Smooth muscle cell (in vitro differentiated cells): ENCODE data around the gene RGS3. TPM values are rescaled to one million over a fixed set of nuclear protein-coding genes. Genes with fewer than 3 reads are reported as not detected.

Experiments used
- DNase-seq: peaks from one replicate; lab custom pipeline; 2025; ENCODE audit not compliant: unreplicated experiment; lab: John Stamatoyannopoulos, UW
- H2AFZ ChIP-seq: fragments of 200-600 bp; sonication (generic); 2 replicates; pipeline ENCODE4 v1.6.0; 2016; ENCODE audit warnings: antibody characterized with exemption, low read depth, mild to moderate bottlenecking
- H3F3A ChIP-seq: fragments of 200-600 bp; sonication (generic); 2 replicates; pipeline ENCODE4 v1.6.0; 2017; ENCODE audit warnings: antibody characterized with exemption, low read depth
- H3K27ac ChIP-seq: fragments of 200-600 bp; sonication (generic); 2 replicates; pipeline ENCODE4 v1.5.1; 2016; ENCODE audit warnings: low read depth, mild to moderate bottlenecking
- H3K27me3 ChIP-seq: fragments of 200-600 bp; sonication (generic); 2 replicates; pipeline ENCODE4 v1.6.1; 2016; ENCODE audit warnings: low read depth, mild to moderate bottlenecking
- H3K36me3 ChIP-seq: fragments of 200-600 bp; sonication (generic); 2 replicates; pipeline ENCODE4 v1.5.1; 2016; ENCODE audit warnings: low read depth
- H3K4me1 ChIP-seq: fragments of 200-600 bp; sonication (generic); 2 replicates; pipeline ENCODE4 v1.5.1; 2016; ENCODE audit warnings: low read depth
- H3K4me2 ChIP-seq: fragments of 200-600 bp; sonication (generic); 2 replicates; pipeline ENCODE4 v1.6.0; 2016; ENCODE audit warnings: mild to moderate bottlenecking
- H3K4me3 ChIP-seq: fragments of 200-600 bp; sonication (generic); 2 replicates; pipeline ENCODE4 v1.5.1; 2016; ENCODE audit warnings: mild to moderate bottlenecking
- H3K79me2 ChIP-seq: fragments of 200-600 bp; sonication (generic); 2 replicates; pipeline ENCODE4 v1.6.0; 2016; ENCODE audit warnings: low read depth, mild to moderate bottlenecking
- H3K9ac ChIP-seq: fragments of 200-600 bp; sonication (generic); 2 replicates; pipeline ENCODE4 v1.6.0; 2016; ENCODE audit warnings: low read depth
- H3K9me3 ChIP-seq: fragments of 200-600 bp; sonication (generic); replicated peaks from 2 replicates; pipeline ENCODE4 v1.5.1; 2016; ENCODE audit warnings: low read depth
- H4K20me1 ChIP-seq: fragments of 200-600 bp; sonication (generic); 2 replicates; pipeline ENCODE4 v1.6.0; 2016; ENCODE audit warnings: low read depth
- WGBS: methylation state at CpG from one replicate; pipeline ENCODE4 v1.1.7; 2016; ENCODE audit warnings: low lambda C conversion rate; 5-methylcytosine and 5-hydroxymethylcytosine counted together
- polyA plus RNA-seq: library from polyadenylated mRNA; unstranded; fragments of >200 nt; fragmentation: Nextera tagmentation; extraction: Ambion mirVana; gene quantifications from 2 replicates; pipeline ENCODE4 v1.2.1, GENCODE V29; 2016
- total RNA-seq: library from RNA; depleted of rRNA; stranded (reverse); fragments of >200 nt; gene quantifications from 2 replicates; pipeline ENCODE4 v1.2.3, GENCODE V29; 2014
- TF ChIP-seq, protein P1 (sequence below): fragments of 200-600 bp; sonication (generic); IDR thresholded peaks from 2 replicates; pipeline ENCODE4 v1.5.1; 2017; ENCODE audit warnings: borderline replicate concordance, mild to moderate bottlenecking, antibody characterized with exemption; ENCODE audit not compliant: insufficient read depth, poor library complexity, severe bottlenecking

The RGS3 gene
- total and polyA plus RNA-seq, 2 experiments from 2014 or later, result 43.8 to 108 TPM

DNA sequence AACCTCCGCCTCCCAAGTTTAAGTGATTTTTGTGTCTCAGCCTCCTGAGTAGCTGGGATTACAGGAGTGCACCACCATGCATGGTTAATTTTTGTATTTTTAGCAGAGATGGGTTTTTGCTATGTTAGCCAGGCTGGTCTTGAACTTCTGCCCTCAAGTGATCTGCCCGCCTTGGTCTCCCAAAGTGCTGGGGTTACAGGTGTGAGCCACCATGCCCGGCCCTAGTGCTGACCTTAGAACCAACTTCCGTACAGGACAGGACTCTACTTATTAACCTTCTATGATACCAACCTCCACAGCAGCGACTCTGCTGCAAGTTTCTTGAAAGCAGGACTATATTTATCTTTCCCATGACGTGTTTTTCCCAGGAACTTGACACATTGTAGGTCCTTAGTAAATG, 176.9 kb downstream of the RGS3 start:
- H4K20me1 ChIP-seq, result no peaks in the 10 kb centered on the region
- H3K4me2 ChIP-seq, result no peak overlapping the region
- 52% methylated on average over 6 of the region's 6 CpGs for WGBS

DNA sequence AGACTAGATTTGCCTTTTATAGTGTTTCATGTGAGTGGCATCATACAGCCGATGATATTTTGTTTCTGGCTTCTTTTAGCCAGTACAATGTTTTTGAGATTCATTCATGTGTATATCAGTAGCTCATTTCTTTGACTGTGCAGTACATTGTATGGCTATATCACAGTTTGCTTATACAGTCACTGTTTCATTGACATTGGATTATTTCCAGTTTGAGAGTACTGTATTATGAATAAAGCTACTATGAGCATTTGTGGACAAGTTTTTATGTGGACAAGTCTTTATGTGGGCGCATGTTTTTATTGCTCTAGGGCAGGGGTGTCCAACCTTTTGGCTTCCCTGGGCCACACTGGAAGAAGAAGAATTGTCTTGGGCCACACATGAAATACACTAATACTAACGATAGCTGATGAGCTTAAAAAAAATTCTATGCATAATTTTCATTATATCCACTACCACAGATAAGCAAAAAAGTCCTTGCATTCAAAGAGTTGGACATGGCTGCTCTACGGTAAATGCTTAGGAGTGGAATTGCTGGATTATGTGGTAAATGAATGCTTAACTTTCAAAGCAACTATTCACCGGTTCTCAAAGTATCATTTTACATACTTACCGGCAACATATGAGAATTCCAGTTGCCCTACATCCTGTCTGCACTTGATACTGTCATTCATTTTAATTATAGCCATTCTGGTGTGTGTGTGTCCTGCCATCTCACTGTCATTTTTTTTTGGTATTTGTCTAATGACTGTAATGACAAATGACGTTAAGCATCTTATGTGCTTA, 177.8 kb downstream of the RGS3 start:
- TF ChIP-seq, protein P1, sequence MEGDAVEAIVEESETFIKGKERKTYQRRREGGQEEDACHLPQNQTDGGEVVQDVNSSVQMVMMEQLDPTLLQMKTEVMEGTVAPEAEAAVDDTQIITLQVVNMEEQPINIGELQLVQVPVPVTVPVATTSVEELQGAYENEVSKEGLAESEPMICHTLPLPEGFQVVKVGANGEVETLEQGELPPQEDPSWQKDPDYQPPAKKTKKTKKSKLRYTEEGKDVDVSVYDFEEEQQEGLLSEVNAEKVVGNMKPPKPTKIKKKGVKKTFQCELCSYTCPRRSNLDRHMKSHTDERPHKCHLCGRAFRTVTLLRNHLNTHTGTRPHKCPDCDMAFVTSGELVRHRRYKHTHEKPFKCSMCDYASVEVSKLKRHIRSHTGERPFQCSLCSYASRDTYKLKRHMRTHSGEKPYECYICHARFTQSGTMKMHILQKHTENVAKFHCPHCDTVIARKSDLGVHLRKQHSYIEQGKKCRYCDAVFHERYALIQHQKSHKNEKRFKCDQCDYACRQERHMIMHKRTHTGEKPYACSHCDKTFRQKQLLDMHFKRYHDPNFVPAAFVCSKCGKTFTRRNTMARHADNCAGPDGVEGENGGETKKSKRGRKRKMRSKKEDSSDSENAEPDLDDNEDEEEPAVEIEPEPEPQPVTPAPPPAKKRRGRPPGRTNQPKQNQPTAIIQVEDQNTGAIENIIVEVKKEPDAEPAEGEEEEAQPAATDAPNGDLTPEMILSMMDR, result no peak

More for the DNA sequence above, 176.9 kb downstream of the RGS3 start:
- Histone ChIP-seq H3K9me3 (no peaks in the 10 kb centered on the region), H3K4me1 (peaks cover 10% of the 10 kb centered on the region), H3K27me3 (no peaks in the 10 kb centered on the region), H3K4me3 (no peak overlapping the region), H3K27ac (no peak overlapping the region), H3K9ac (no peak overlapping the region), H3F3A (no peaks in the 10 kb centered on the region), H3K36me3 (no peaks in the 10 kb centered on the region), H2AFZ (no peak overlapping the region), H3K79me2 (no peaks in the 10 kb centered on the region)
- TF ChIP-seq, protein P1, result no peak
- DNase-seq, result no peak

DNA sequence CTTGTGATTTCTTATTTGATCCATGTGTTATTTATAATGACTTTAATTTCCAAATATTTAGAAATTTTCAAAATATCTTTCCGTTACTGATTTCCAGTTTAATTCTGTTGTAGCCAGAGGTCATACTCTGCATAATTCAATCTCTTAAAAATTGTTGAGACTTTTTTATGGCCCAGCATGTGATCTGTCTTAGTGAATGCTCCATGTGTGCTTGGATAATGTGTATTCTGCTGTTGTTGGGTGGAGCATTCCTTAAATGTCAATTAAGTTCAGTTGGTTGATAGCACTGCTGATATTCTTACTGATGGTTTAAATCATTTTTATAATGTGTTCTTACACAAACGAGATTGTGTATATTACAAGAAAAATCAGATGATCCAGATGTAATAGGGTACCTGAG, 180.8 kb downstream of the RGS3 start:
- H4K20me1 ChIP-seq, result no peaks in the 10 kb centered on the region
- H3K36me3 ChIP-seq, result no peaks in the 10 kb centered on the region
- TF ChIP-seq, protein P1, result no peak
- no peaks in the 10 kb centered on the region for H3K79me2 ChIP-seq
- H3K4me2 ChIP-seq, result no peak overlapping the region
- H3K4me3 ChIP-seq, result no peak overlapping the region
- H3K9me3 ChIP-seq, result no peaks in the 10 kb centered on the region
- DNase-seq, result no peak
- H3K27me3 ChIP-seq, result no peaks in the 10 kb centered on the region
- H2AFZ ChIP-seq, result no peak overlapping the region
- no peak overlapping the region for H3K9ac ChIP-seq
- H3K4me1 ChIP-seq, result no peaks in the 10 kb centered on the region
- no peaks in the 10 kb centered on the region for H3F3A ChIP-seq
- no peak overlapping the region for H3K27ac ChIP-seq
- WGBS, result 88% methylated on average over 2 of the region's 2 CpGs

More for the DNA sequence above, 177.8 kb downstream of the RGS3 start:
- Histone ChIP-seq H4K20me1 (no peaks in the 10 kb centered on the region), H3F3A (no peaks in the 10 kb centered on the region), H2AFZ (no peak overlapping the region), H3K4me2 (peak overlapping the region; percentile 19), H3K27ac (no peak overlapping the region), H3K4me3 (no peak overlapping the region), H3K9ac (no peak overlapping the region), H3K4me1 (peaks cover 2% of the 10 kb centered on the region), H3K9me3 (no peaks in the 10 kb centered on the region), H3K27me3 (no peaks in the 10 kb centered on the region), H3K79me2 (no peaks in the 10 kb centered on the region), H3K36me3 (no peaks in the 10 kb centered on the region)
- WGBS, result 54% methylated on average over 7 of the region's 7 CpGs
- no peak for DNase-seq
